ENCODE data around the gene PPP1R37. TPM values are rescaled to one million over a fixed set of nuclear protein-coding genes. Genes with fewer than 3 reads are reported as not detected.

The PPP1R37 gene
- total and polyA plus RNA-seq, 2 of the 8 experiments (the other 6 are each of a cell fraction or from before 2014, with no cell fraction given) = 14.6 to 25.7 TPM

DNA sequence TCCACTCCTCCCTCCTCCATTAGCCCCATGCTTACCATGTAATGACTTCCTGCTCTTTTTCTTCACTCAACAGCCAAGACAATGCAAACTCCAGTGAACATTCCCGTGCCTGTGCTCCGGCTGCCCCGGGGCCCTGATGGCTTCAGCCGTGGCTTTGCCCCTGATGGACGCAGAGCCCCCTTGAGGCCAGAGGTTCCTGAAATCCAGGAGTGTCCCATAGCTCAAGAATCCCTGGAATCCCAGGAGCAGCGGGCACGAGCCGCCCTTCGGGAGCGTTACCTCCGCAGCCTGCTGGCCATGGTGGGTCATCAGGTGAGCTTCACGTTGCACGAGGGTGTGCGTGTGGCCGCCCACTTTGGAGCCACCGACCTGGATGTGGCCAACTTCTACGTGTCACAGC, 2.9 kb upstream of the PPP1R37 start:
- H3K79me2 ChIP-seq (ENCODE audit: control insufficient read depth in 1 of 2, insufficient read depth in 2 of 2, low read length in 2 of 2) = peaks cover 14 to 36% of the 10 kb centered on the region in 2 experiments
- H3K23me2 ChIP-seq (ENCODE audit: low read depth, low read length) = peaks cover 16% of the 10 kb centered on the region
- DNase-seq (ENCODE audit: low read depth in 1 of 2, low spot score in 2 of 2) (peak in 1 of 2 experiments; percentile 68), FAIRE-seq (no peak)
- no peak overlapping the region; the same call in 1 of the 2 replicates for H2BK12ac ChIP-seq (ENCODE audit: low read depth, low read length)
- 85% methylated on average over 17 of the region's 17 CpGs; no CpG with 5 or more reads in 1 of the 2 experiments for WGBS, 2 experiments (ENCODE audit: extremely low coverage in 1 of 2, insufficient coverage in 1 of 2, insufficient read length in 1 of 2, insufficient replicate concordance in 2 of 2, low coverage in 1 of 2, low lambda C conversion rate in 2 of 2, missing lambda C conversion rate in 1 of 2)
- H3K79me1 ChIP-seq (ENCODE audit: low read depth, low read length) = peaks cover 15% of the 10 kb centered on the region
- no peak overlapping the region for H3K14ac ChIP-seq (ENCODE audit: insufficient read length)
- H4K91ac ChIP-seq (replicated peaks; ENCODE audit: insufficient read length, low read length) = no peak overlapping the region
- ChIA-PET CTCF (ENCODE audit: partially characterized antibody) (interaction anchor here (0.5 to 5.3 kb wide), 15 partner anchors 8 to 187 kb away, joined by 3 to 39 read pairs (median 4); partner anchors contain the start of genes GEMIN7 and ZNF296), POLR2A (ENCODE audit: partially characterized antibody) (interaction anchor here (0.6 to 6.1 kb wide), 15 partner anchors 12 to 198 kb away, joined by 3 to 230 read pairs (median 4); partner anchors contain the start of genes APOE, GEMIN7 and ZNF296)
- no peak overlapping the region for H3K23ac ChIP-seq (ENCODE audit: insufficient read length)
- no peaks in the 10 kb centered on the region for H3K27me3 ChIP-seq (replicated peaks in 1 of 4; ENCODE audit: control insufficient read depth in 3 of 4, extremely low read depth in 1 of 4, insufficient read depth in 3 of 4, low read length in 3 of 4)
- H4K8ac ChIP-seq (ENCODE audit: extremely low read depth, insufficient read depth, low read length) = no peak overlapping the region
- no peak overlapping the region for H3K56ac ChIP-seq (replicated peaks; ENCODE audit: insufficient read length, low read depth, low read length)
- no peak overlapping the region for H3K27ac ChIP-seq (ENCODE audit: low read depth, low read length)
- H2AFZ ChIP-seq (ENCODE audit: low read length) = no peak overlapping the region
- no peak overlapping the region for H2BK20ac ChIP-seq (ENCODE audit: low read length)
- peaks cover 3 to 15% of the 10 kb centered on the region in 2 experiments for H4K20me1 ChIP-seq (replicated peaks in 1 of 2; ENCODE audit: control insufficient read depth in 1 of 2, insufficient read depth in 2 of 2, low read length in 2 of 2)
- no peaks in the 10 kb centered on the region for H3K9me3 ChIP-seq (ENCODE audit: insufficient read depth in 2 of 2, low read depth in 1 of 2, low read length in 1 of 2)
- H3K4me1 ChIP-seq (replicated peaks in 1 of 4; ENCODE audit: control insufficient read depth in 3 of 4, insufficient read depth in 4 of 4, low read length in 3 of 4) = peaks cover 4 to 17% (median 7%) of the 10 kb centered on the region in 4 experiments; a peak in 6 of 7 replicates
- H3K18ac ChIP-seq (ENCODE audit: extremely low read depth, low read length) = no peak overlapping the region
- peaks cover 4 to 21% (median 5%) of the 10 kb centered on the region in 4 experiments; a peak in 5 of 8 replicates for H3K36me3 ChIP-seq (ENCODE audit: control insufficient read depth in 2 of 4, insufficient read depth in 4 of 4, low read length in 3 of 4)
- H2AK5ac ChIP-seq (ENCODE audit: low read depth, low read length) = peak overlapping the region; percentile 32; the same call in 1 of the 2 replicates
- no peak overlapping the region for H3K9ac ChIP-seq (replicated peaks in 1 of 4; ENCODE audit: extremely low read depth in 1 of 4, low read depth in 3 of 4, low read length in 3 of 4)
- peak overlapping the region; percentile 85 for H3K4ac ChIP-seq (replicated peaks; ENCODE audit: insufficient read length, low read depth, low read length)
- no peak overlapping the region for H2BK120ac ChIP-seq (replicated peaks; ENCODE audit: low read depth, low read length)
- H3K4me3 ChIP-seq (ENCODE audit: extremely low read depth in 1 of 4, insufficient read depth in 2 of 4, low read depth in 3 of 4, low read length in 4 of 4) = no peak overlapping the region
- no peak overlapping the region for H2BK5ac ChIP-seq (ENCODE audit: low read depth, low read length)
- no peak overlapping the region for H4K5ac ChIP-seq (ENCODE audit: insufficient read length, low read depth, low read length)
- H3K4me2 ChIP-seq (ENCODE audit: insufficient read depth in 1 of 2, low read depth in 2 of 2, low read length in 2 of 2) = peak overlapping the region in 1 of 2 experiments; percentile 94; a peak in 1 of 4 replicates
- H2BK15ac ChIP-seq (ENCODE audit: low read length) = no peak overlapping the region; the same call in 1 of the 2 replicates
- no peak for TF ChIP-seq RNF2 (IDR thresholded peaks at IDR 0.05; ENCODE audit: borderline replicate concordance, low read depth, low read length, missing control alignments, poor library complexity, severe bottlenecking)
- no peak for TF ChIP-seq CBX5 (IDR thresholded peaks at IDR 0.05; ENCODE audit: low read depth, low read length)
- no peak for TF ChIP-seq TCF12 (IDR thresholded peaks at IDR 0.05; ENCODE audit: low read depth, low read length)
- 0 out of 2 replicates have a peak, but pooled peaks have one; percentile 38 for TF ChIP-seq TBP (IDR thresholded peaks at IDR 0.05; ENCODE audit: low read depth, low read length)
- no peak for TF ChIP-seq KDM4A (IDR thresholded peaks at IDR 0.05; ENCODE audit: low read depth, low read length, severe bottlenecking)
- 0 out of 4 replicates have a peak, but pooled peaks of 1 of the 2 experiments have one; percentile 32 for TF ChIP-seq SIN3A (conservative IDR thresholded peaks at IDR 0.05 in 1 of 2, IDR thresholded peaks at IDR 0.05 in 1 of 2; ENCODE audit: low read depth in 1 of 2, low read length in 2 of 2)
- TF ChIP-seq KDM5A (IDR thresholded peaks at IDR 0.05; ENCODE audit: low read length) = no peak
- peak; percentile 40 to 51 for TF ChIP-seq RAD21 (IDR thresholded peaks at IDR 0.05 in 1 of 2, conservative IDR thresholded peaks at IDR 0.05 in 1 of 2; ENCODE audit: low read depth in 2 of 2, low read length in 2 of 2)
- TF ChIP-seq NRF1 (IDR thresholded peaks at IDR 0.05; ENCODE audit: low read depth, low read length) = no peak
